Tibial nerve (tissue), 4 donors: ENCODE results near the gene SIGLECL1. TPM values are rescaled to one million over a fixed set of nuclear protein-coding genes. Genes with fewer than 3 reads are reported as not detected.

Experiments used
- DNase-seq, 2 donors: peaks; one replicate each; pipeline ENCODE4 v3.0.0-alpha.2; 2019; ENCODE audit warnings: low spot score in 2 of 2
- H3K27ac ChIP-seq, 4 donors: fragments of 200-600 bp; sonication (generic) in 3 of 4; one replicate each; pipeline ENCODE4 v1.5.1; 2017 to 2019; ENCODE audit warnings: mild to moderate bottlenecking in 1 of 4
- H3K27me3 ChIP-seq, 2 donors: fragments of 200-600 bp; sonication (generic) in 1 of 2; one replicate each; pipeline versions ENCODE4 v1.5.1 to v1.6.0; 2017 to 2019
- H3K36me3 ChIP-seq, 3 donors: fragments of 200-600 bp; sonication (generic); one replicate each; pipeline ENCODE4 v1.5.1; 2018 to 2019
- H3K4me1 ChIP-seq, 4 donors: fragments of 200-600 bp; sonication (generic) in 3 of 4; one replicate each; pipeline ENCODE4 v1.5.1; 2017 to 2019
- H3K4me3 ChIP-seq, 4 donors: fragments of 200-600 bp; sonication (generic) in 3 of 4; one replicate each; pipeline ENCODE4 v1.5.1; 2017 to 2019; ENCODE audit warnings: mild to moderate bottlenecking in 1 of 4, moderate library complexity in 1 of 4
- H3K9me3 ChIP-seq, 4 donors: fragments of 200-600 bp; sonication (generic) in 3 of 4; one replicate each; pipeline ENCODE4 v1.5.1; 2017 to 2019
- EP300 ChIP-seq, 2 donors: sonication (generic); formaldehyde crosslinking; IDR thresholded peaks; one replicate each; pipeline ENCODE4 v1.6.1; 2017; ENCODE audit warnings: antibody characterized with exemption in 2 of 2, mild to moderate bottlenecking in 1 of 2
- POLR2A ChIP-seq, 2 donors: fragments of 450-650 bp; IDR thresholded peaks; one replicate each; pipeline ENCODE4 v1.6.1; 2017; ENCODE audit warnings: antibody characterized with exemption in 2 of 2, mild to moderate bottlenecking in 2 of 2, moderate library complexity in 2 of 2
- WGBS, 2 donors: methylation state at CpG; one replicate each; pipeline ENCODE4 v1.1.5; 2018; 5-methylcytosine and 5-hydroxymethylcytosine counted together
- total RNA-seq, 4 donors: library from RNA; depleted of rRNA; stranded (reverse); fragments of >200 nt; gene quantifications; one replicate each; pipeline ENCODE4 v1.1.0, GENCODE V29; 2016
- TF ChIP-seq, protein P1 (sequence below), 5 experiments: fragments of 200-600 bp in 3 of 5; fragments of 450-650 bp in 2 of 5; sonication (generic) in 3 of 5; IDR thresholded peaks; one replicate each; pipeline ENCODE4 v1.5.1; 2016 to 2019; ENCODE audit warnings: antibody characterized with exemption in 5 of 5, mild to moderate bottlenecking in 3 of 5, moderate library complexity in 2 of 5

The SIGLECL1 gene
- total RNA-seq, 4 donors from 2014 or later, result not detected

DNA sequence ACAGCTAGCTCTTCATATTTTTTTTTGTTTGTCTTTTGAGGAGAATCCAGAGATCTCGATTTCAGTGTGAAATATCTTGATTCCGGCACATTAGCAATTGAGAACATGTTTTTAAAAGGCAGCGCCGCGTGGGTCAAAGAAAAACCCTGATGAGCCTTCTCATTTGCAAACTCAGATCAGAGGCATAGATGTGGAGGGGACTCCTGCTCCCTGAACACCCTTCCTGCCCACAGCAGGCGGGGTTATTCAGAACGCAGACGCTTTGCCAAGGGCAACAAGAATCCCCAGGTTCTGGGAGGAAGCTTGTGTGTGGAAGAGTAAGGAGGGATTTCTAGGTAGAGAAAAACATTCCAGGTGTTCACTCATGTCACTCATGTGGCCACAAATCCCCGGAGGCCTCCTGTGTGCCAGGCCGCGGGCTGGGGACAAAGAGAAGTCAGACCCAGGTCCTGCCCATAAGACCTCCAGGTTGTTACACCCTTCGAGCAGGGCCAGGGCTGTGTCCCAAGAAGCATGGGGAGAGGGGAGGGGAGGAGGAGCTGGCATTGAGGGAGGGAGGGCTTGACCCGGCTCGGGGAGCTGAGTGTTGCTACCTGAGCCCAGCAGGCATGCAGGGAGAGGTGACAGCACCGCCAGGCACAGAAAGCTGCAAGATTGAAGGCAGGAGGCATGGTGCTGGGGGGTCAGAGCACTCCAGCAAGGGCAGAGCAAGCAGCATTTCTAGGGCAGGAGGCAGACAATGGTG lies 44.7 kb downstream of the SIGLECL1 start:
- Histone ChIP-seq H3K36me3 (no peaks in the 10 kb centered on the region), H3K4me3 (no peak overlapping the region), H3K9me3 (peaks cover 0 to 10% (median 0%) of the 10 kb centered on the region in 4 donors), H3K27ac (no peak overlapping the region), H3K27me3 (peaks cover 0 to 7% of the 10 kb centered on the region in 2 donors), H3K4me1 (no peaks in the 10 kb centered on the region)
- no peak for TF ChIP-seq POLR2A (IDR thresholded peaks at IDR 0.05)
- TF ChIP-seq, protein P1, sequence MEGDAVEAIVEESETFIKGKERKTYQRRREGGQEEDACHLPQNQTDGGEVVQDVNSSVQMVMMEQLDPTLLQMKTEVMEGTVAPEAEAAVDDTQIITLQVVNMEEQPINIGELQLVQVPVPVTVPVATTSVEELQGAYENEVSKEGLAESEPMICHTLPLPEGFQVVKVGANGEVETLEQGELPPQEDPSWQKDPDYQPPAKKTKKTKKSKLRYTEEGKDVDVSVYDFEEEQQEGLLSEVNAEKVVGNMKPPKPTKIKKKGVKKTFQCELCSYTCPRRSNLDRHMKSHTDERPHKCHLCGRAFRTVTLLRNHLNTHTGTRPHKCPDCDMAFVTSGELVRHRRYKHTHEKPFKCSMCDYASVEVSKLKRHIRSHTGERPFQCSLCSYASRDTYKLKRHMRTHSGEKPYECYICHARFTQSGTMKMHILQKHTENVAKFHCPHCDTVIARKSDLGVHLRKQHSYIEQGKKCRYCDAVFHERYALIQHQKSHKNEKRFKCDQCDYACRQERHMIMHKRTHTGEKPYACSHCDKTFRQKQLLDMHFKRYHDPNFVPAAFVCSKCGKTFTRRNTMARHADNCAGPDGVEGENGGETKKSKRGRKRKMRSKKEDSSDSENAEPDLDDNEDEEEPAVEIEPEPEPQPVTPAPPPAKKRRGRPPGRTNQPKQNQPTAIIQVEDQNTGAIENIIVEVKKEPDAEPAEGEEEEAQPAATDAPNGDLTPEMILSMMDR (IDR thresholded peaks at IDR 0.05), result no peak
- no peak for TF ChIP-seq EP300 (IDR thresholded peaks at IDR 0.05)
- no peak for DNase-seq
- 42% methylated on average over 15 of the region's 15 CpGs for WGBS, 2 donors

DNA sequence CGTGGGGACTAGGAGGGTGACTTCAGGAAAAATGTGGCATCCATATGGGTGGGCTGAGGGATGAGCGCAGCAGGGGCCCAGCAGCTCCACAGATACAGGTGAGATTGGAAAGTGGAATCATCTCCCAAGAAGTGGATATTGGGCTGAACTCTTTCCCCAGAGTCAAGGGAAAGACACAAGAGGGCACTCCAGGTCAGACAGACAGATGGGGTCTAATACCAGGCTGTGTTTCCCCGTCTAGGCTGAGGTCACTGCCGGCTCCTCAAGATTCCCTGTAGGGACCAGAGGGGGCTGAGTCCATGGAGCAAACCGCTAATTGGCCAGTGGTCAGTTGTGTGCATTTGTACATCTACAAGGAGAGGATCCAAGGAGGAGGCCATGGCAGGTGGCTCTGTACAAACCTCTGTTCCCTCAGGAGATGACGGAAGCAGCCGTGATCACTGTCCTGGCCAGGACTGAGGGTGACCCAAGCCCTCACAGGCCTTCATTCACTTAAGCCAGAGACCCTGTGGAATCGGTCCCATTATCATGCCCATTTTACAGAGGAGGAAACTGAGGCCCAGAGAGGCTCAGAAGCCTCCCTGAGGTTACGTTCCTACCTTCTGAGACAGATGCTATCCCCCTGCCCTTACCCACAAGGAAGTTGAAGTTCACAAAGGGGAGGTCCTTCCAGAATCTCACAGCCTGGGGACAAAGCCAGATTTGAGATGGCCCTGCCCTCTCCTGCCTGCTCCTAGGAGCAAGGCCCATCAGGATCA lies 45.6 kb downstream of the SIGLECL1 start:
- Histone ChIP-seq H3K9me3 (peaks cover 0 to 8% (median 0%) of the 10 kb centered on the region in 4 donors), H3K4me3 (no peak overlapping the region), H3K27ac (no peak overlapping the region), H3K36me3 (no peaks in the 10 kb centered on the region), H3K4me1 (no peaks in the 10 kb centered on the region), H3K27me3 (peaks cover 0 to 7% of the 10 kb centered on the region in 2 donors)
- 49 to 58% methylated on average over 9 of the region's 9 CpGs for WGBS, 2 donors
- TF ChIP-seq POLR2A (IDR thresholded peaks at IDR 0.05) (no peak), EP300 (IDR thresholded peaks at IDR 0.05) (no peak)
- TF ChIP-seq, protein P1 (IDR thresholded peaks at IDR 0.05), result no peak
- DNase-seq, result no peak

DNA sequence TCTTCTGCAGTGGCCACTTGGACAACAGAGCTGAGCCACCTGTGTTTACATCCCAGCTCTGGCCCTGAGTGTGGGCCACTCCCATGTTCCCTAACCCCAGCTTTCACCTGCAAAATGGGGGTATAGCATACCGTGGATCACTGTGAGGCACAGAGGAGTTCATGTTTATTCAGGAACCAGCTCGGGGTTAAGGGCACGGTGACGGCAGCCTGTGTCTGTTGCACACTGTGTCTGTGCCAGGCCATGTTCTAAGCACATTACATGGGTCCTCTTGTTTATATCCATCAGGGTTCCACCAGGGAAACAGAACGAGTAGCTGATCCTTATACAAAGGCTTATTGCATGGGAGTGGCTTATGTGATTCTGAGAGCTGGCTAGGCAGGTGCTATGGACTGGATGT lies 46.5 kb downstream of the SIGLECL1 start:
- H3K4me1 ChIP-seq, result no peaks in the 10 kb centered on the region
- H3K4me3 ChIP-seq, result no peak overlapping the region
- DNase-seq, result no peak
- no peaks in the 10 kb centered on the region for H3K36me3 ChIP-seq
- H3K27ac ChIP-seq, result no peak overlapping the region
- TF ChIP-seq, protein P1 (IDR thresholded peaks at IDR 0.05), result no peak
- TF ChIP-seq EP300 (IDR thresholded peaks at IDR 0.05), result no peak
- no peak for TF ChIP-seq POLR2A (IDR thresholded peaks at IDR 0.05)
- H3K9me3 ChIP-seq, result peaks cover 0 to 16% (median 0%) of the 10 kb centered on the region in 4 donors
- H3K27me3 ChIP-seq, result peaks cover 0 to 7% of the 10 kb centered on the region in 2 donors
- 58 to 73% methylated on average over 5 of the region's 5 CpGs for WGBS, 2 donors

DNA sequence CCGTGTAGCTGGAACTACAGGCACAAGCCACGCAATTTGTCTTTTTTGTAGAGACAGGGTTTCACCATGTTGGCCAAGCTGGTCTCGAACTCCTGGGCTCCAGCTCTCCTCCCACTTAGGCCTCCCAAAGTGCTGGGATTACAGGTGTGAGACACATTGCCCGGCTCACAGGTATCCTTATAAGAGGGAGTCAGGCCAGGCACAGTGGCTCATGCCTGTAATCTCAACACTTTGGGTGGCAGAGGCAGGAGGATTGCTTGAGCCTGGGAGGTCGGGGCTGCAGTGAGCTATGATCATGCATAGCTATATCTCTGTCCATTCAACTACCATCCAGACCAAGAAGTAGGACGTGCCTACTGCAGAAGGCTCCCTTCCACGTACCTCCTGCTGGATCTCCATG lies 50.4 kb downstream of the SIGLECL1 start:
- Histone ChIP-seq H3K36me3 (no peaks in the 10 kb centered on the region), H3K27ac (no peak overlapping the region), H3K9me3 (peaks cover 0 to 51% (median 4%) of the 10 kb centered on the region in 4 donors), H3K27me3 (no peaks in the 10 kb centered on the region), H3K4me1 (no peaks in the 10 kb centered on the region), H3K4me3 (no peak overlapping the region)
- 78 to 79% methylated on average over 7 of the region's 7 CpGs for WGBS, 2 donors
- no peak for DNase-seq
- no peak for TF ChIP-seq EP300 (IDR thresholded peaks at IDR 0.05)
- TF ChIP-seq POLR2A (IDR thresholded peaks at IDR 0.05), result no peak
- TF ChIP-seq, protein P1 (IDR thresholded peaks at IDR 0.05), result no peak

DNA sequence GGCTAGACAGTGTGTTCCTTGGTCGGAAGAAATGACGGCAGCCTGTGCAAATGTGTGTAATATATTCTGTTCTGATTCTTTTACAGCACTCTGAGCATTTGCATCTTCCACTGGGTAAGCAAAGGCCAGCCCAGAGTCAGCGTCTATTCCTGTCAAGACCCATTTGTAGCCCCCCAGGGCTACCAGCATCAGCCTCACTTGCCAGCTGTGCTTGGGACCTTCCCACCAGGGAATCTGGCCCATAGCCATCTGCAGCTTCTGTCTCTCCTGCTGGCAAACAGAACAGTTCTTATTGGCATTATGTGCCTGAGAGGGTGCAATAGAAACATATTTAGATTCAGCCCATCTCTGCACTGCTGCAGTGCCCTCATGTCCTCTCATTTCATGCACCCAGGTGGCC lies 54.6 kb downstream of the SIGLECL1 start:
- H3K27me3 ChIP-seq, result peaks cover 0 to 22% of the 10 kb centered on the region in 2 donors
- WGBS, 2 donors, result 76 to 78% methylated on average over 3 of the region's 3 CpGs
- peaks cover 0 to 67% (median 4%) of the 10 kb centered on the region in 4 donors for H3K9me3 ChIP-seq
- TF ChIP-seq POLR2A (IDR thresholded peaks at IDR 0.05), result no peak
- no peak for TF ChIP-seq EP300 (IDR thresholded peaks at IDR 0.05)
- TF ChIP-seq, protein P1 (IDR thresholded peaks at IDR 0.05), result no peak
- no peak overlapping the region for H3K4me3 ChIP-seq
- no peak for DNase-seq
- no peaks in the 10 kb centered on the region for H3K4me1 ChIP-seq
- H3K27ac ChIP-seq, result no peak overlapping the region
- H3K36me3 ChIP-seq, result no peaks in the 10 kb centered on the region
